ENCODE data around the gene CHST8. TPM values are rescaled to one million over a fixed set of nuclear protein-coding genes. Genes with fewer than 3 reads are reported as not detected.

Gene CHST8
- total RNA-seq, 1 donor from 2014 or later, result not detected

DNA sequence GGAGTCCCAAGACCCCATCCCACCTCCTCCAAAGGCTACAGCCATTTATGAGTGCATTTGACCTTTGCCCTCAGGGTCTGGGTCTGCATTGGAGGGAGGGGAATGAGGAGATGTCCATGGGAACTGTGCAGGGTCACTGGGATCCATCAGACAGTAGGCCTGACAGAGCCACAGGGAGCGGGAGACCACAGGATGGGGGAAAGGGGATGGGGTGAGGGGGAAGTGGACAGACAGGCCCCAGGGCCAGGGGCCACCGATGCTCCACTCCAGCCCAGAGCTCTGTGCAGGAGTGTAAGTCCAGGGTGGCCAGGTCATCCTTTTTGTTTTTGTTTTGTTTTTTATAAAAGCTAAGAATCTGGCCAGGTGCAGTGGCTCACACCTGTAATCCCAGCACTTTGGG is 82.5 kb downstream of the CHST8 start:
- peaks cover 6 to 9% (median 6%) of the 10 kb centered on the region in 3 donors for H3K27me3 ChIP-seq (ENCODE audit: control insufficient read depth in 3 of 3, insufficient read depth in 3 of 3, low read length in 3 of 3)

GRCh38 chr19:33705090-33705847 is 83.5 kb downstream of the CHST8 start:
- Histone ChIP-seq H3K36me3 (ENCODE audit: control insufficient read depth in 3 of 3, insufficient read depth in 3 of 3, low read length in 3 of 3) (no peaks in the 10 kb centered on the region), H3K9me3 (ENCODE audit: control insufficient read depth in 3 of 3, low read length in 3 of 3) (no peaks in the 10 kb centered on the region), H3K27ac (ENCODE audit: low read depth, low read length) (no peak overlapping the region), H3K4me3 (ENCODE audit: low read length in 3 of 3) (no peak overlapping the region), H3K27me3 (ENCODE audit: control insufficient read depth in 3 of 3, insufficient read depth in 3 of 3, low read length in 3 of 3) (peaks cover 4 to 6% (median 6%) of the 10 kb centered on the region in 3 donors), H3K9ac (ENCODE audit: low read depth in 1 of 3, low read length in 3 of 3) (no peak overlapping the region), H3K4me1 (ENCODE audit: control insufficient read depth in 3 of 3, insufficient read depth in 3 of 3, low read length in 3 of 3) (no peaks in the 10 kb centered on the region)

More for the DNA sequence above, 82.5 kb downstream of the CHST8 start:
- Histone ChIP-seq H3K4me3 (ENCODE audit: low read length in 3 of 3) (no peak overlapping the region), H3K27ac (ENCODE audit: low read depth, low read length) (no peak overlapping the region), H3K36me3 (ENCODE audit: control insufficient read depth in 3 of 3, insufficient read depth in 3 of 3, low read length in 3 of 3) (no peaks in the 10 kb centered on the region), H3K9me3 (ENCODE audit: control insufficient read depth in 3 of 3, low read length in 3 of 3) (no peaks in the 10 kb centered on the region), H3K4me1 (ENCODE audit: control insufficient read depth in 3 of 3, insufficient read depth in 3 of 3, low read length in 3 of 3) (no peaks in the 10 kb centered on the region), H3K9ac (ENCODE audit: low read depth in 1 of 3, low read length in 3 of 3) (no peak overlapping the region)

DNA sequence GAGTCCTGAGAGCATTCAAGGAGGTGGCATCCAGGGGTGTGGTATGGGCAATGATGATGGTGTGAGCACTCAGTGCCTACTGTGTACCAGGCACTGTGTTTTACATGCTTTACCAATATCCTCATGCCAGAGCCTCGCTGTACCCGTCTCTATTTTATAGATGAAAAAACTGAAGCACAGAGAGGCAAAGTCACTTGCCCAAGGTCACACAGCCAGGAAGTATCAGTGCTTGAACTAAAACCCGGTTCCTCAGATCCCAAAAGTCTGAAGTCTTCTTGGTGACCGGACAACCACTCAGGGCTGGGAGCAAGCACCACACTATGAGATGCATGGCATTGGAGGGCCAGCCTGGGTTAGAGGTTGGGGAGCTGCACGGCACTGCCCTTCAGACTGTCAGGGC is 84.1 kb downstream of the CHST8 start:
- Histone ChIP-seq H3K36me3 (ENCODE audit: control insufficient read depth in 3 of 3, insufficient read depth in 3 of 3, low read length in 3 of 3) (no peaks in the 10 kb centered on the region), H3K9me3 (ENCODE audit: control insufficient read depth in 3 of 3, low read length in 3 of 3) (no peaks in the 10 kb centered on the region), H3K27ac (ENCODE audit: low read depth, low read length) (no peak overlapping the region), H3K4me1 (ENCODE audit: control insufficient read depth in 3 of 3, insufficient read depth in 3 of 3, low read length in 3 of 3) (no peaks in the 10 kb centered on the region), H3K9ac (ENCODE audit: low read depth in 1 of 3, low read length in 3 of 3) (no peak overlapping the region), H3K4me3 (ENCODE audit: low read length in 3 of 3) (no peak overlapping the region), H3K27me3 (ENCODE audit: control insufficient read depth in 3 of 3, insufficient read depth in 3 of 3, low read length in 3 of 3) (peaks cover 3 to 6% (median 6%) of the 10 kb centered on the region in 3 donors)

DNA sequence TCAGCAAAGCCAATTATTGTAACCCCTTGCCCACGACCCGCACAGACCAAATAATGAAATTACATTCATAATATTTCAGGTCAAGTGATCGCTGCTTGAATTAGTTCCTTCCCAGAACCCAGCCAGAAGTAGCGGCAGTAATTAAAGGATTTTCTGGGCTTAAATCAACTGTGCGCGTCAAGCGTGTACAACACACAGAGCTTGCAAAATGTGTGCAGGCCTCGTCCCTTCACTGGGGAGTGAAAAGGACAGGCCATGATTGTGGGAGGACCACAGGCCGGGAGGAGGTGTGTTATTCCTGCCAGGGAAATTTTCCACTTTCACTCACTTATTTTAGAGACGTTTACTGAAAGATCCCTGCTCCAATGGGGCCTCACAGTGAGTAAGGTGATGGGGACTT is 84.9 kb downstream of the CHST8 start:
- Histone ChIP-seq H3K4me1 (ENCODE audit: control insufficient read depth in 3 of 3, insufficient read depth in 3 of 3, low read length in 3 of 3) (no peaks in the 10 kb centered on the region), H3K9ac (ENCODE audit: low read depth in 1 of 3, low read length in 3 of 3) (no peak overlapping the region), H3K9me3 (ENCODE audit: control insufficient read depth in 3 of 3, low read length in 3 of 3) (no peaks in the 10 kb centered on the region), H3K27ac (ENCODE audit: low read depth, low read length) (no peak overlapping the region), H3K27me3 (ENCODE audit: control insufficient read depth in 3 of 3, insufficient read depth in 3 of 3, low read length in 3 of 3) (peaks cover 3 to 6% (median 6%) of the 10 kb centered on the region in 3 donors), H3K4me3 (ENCODE audit: low read length in 3 of 3) (no peak overlapping the region), H3K36me3 (ENCODE audit: control insufficient read depth in 3 of 3, insufficient read depth in 3 of 3, low read length in 3 of 3) (no peaks in the 10 kb centered on the region)

DNA sequence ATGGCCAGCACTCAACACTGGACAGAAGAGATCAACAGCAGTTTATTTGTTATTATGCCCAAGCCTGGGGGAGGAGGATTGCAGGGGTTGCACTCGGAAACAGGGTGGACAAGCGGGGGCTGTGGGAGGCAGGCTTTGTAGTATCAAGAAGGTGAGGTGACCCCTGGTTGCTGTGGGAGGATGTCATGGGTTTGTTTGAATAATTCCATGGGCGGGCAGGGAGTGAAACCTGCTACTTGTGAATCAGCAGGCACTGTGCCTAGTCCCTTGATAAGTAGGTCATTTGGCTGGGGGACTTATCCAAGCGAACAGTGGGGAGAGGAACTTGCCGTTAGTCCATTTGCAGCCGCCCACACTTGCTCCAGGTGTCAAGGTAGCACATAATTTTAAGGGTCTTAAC is 90.5 kb downstream of the CHST8 start:
- Histone ChIP-seq H3K9me3 (ENCODE audit: control insufficient read depth in 3 of 3, low read length in 3 of 3) (peaks cover 0 to 4% (median 3%) of the 10 kb centered on the region in 3 donors), H3K4me3 (ENCODE audit: low read length in 3 of 3) (no peak overlapping the region), H3K27me3 (ENCODE audit: control insufficient read depth in 3 of 3, insufficient read depth in 3 of 3, low read length in 3 of 3) (no peaks in the 10 kb centered on the region), H3K9ac (ENCODE audit: low read depth in 1 of 3, low read length in 3 of 3) (no peak overlapping the region), H3K4me1 (ENCODE audit: control insufficient read depth in 3 of 3, insufficient read depth in 3 of 3, low read length in 3 of 3) (no peaks in the 10 kb centered on the region), H3K27ac (ENCODE audit: low read depth, low read length) (no peak overlapping the region), H3K36me3 (ENCODE audit: control insufficient read depth in 3 of 3, insufficient read depth in 3 of 3, low read length in 3 of 3) (no peaks in the 10 kb centered on the region)

GRCh38 chr19:33713194-33713593 is 91.4 kb downstream of the CHST8 start:
- Histone ChIP-seq H3K4me3 (ENCODE audit: low read length in 3 of 3) (no peak overlapping the region), H3K9ac (ENCODE audit: low read depth in 1 of 3, low read length in 3 of 3) (no peak overlapping the region), H3K36me3 (ENCODE audit: control insufficient read depth in 3 of 3, insufficient read depth in 3 of 3, low read length in 3 of 3) (no peaks in the 10 kb centered on the region), H3K27me3 (ENCODE audit: control insufficient read depth in 3 of 3, insufficient read depth in 3 of 3, low read length in 3 of 3) (peaks cover 0 to under 1% (median 0%) of the 10 kb centered on the region in 3 donors), H3K9me3 (ENCODE audit: control insufficient read depth in 3 of 3, low read length in 3 of 3) (peaks cover 0 to 4% (median 3%) of the 10 kb centered on the region in 3 donors), H3K27ac (ENCODE audit: low read depth, low read length) (no peak overlapping the region), H3K4me1 (ENCODE audit: control insufficient read depth in 3 of 3, insufficient read depth in 3 of 3, low read length in 3 of 3) (no peaks in the 10 kb centered on the region)

DNA sequence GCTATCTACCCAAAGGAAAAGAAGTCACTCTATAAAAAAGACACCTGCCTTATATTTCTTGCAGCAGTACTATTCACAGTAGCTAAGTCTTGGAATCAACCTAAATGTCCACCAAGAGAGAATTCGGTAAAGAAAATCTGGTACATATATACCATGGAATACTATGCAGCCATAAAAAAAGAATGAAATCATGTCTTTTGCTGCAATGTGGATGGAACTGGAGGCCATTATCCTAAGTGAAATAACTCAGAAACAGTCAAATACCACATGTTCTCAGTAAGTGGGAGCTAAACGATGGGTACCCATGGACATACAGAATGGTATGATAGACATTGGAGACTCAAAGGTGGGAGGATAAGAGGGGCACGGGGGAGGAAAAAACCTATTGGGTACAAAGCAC is 92.4 kb downstream of the CHST8 start:
- Histone ChIP-seq H3K36me3 (ENCODE audit: control insufficient read depth in 3 of 3, insufficient read depth in 3 of 3, low read length in 3 of 3) (no peaks in the 10 kb centered on the region), H3K4me3 (ENCODE audit: low read length in 3 of 3) (no peak overlapping the region)

DNA sequence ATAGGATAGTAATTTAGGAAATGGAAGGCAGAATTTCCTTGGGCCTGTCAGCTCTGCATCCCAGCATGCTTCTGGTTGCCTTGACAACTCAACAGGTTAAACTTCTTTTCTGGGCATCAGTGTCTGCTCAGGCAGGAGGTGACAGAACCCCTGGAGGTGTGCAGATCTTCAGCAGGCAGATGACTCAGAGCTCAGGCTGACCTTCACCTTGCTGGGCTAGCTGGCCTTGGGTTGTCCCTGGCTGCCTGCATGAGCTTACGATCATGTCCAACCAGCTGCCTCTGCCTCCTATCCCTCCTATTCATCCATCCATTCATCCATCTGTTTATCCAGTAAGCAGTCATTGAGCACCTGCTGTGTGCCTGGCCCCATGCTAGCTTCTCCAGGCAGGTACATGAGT is 93.7 kb downstream of the CHST8 start:
- Histone ChIP-seq H3K4me1 (ENCODE audit: control insufficient read depth in 3 of 3, insufficient read depth in 3 of 3, low read length in 3 of 3) (no peaks in the 10 kb centered on the region), H3K9me3 (ENCODE audit: control insufficient read depth in 3 of 3, low read length in 3 of 3) (peaks cover 0 to 4% (median 3%) of the 10 kb centered on the region in 3 donors), H3K36me3 (ENCODE audit: control insufficient read depth in 3 of 3, insufficient read depth in 3 of 3, low read length in 3 of 3) (no peaks in the 10 kb centered on the region), H3K9ac (ENCODE audit: low read depth in 1 of 3, low read length in 3 of 3) (no peak overlapping the region), H3K27me3 (ENCODE audit: control insufficient read depth in 3 of 3, insufficient read depth in 3 of 3, low read length in 3 of 3) (peaks cover 3 to 11% (median 3%) of the 10 kb centered on the region in 3 donors), H3K27ac (ENCODE audit: low read depth, low read length) (no peak overlapping the region), H3K4me3 (ENCODE audit: low read length in 3 of 3) (no peak overlapping the region)

More for the DNA sequence above, 92.4 kb downstream of the CHST8 start:
- Histone ChIP-seq H3K9me3 (ENCODE audit: control insufficient read depth in 3 of 3, low read length in 3 of 3) (peaks cover 0 to 4% (median 3%) of the 10 kb centered on the region in 3 donors), H3K9ac (ENCODE audit: low read depth in 1 of 3, low read length in 3 of 3) (no peak overlapping the region), H3K27me3 (ENCODE audit: control insufficient read depth in 3 of 3, insufficient read depth in 3 of 3, low read length in 3 of 3) (peaks cover 0 to 4% (median 3%) of the 10 kb centered on the region in 3 donors), H3K4me1 (ENCODE audit: control insufficient read depth in 3 of 3, insufficient read depth in 3 of 3, low read length in 3 of 3) (no peaks in the 10 kb centered on the region), H3K27ac (ENCODE audit: low read depth, low read length) (no peak overlapping the region)

DNA sequence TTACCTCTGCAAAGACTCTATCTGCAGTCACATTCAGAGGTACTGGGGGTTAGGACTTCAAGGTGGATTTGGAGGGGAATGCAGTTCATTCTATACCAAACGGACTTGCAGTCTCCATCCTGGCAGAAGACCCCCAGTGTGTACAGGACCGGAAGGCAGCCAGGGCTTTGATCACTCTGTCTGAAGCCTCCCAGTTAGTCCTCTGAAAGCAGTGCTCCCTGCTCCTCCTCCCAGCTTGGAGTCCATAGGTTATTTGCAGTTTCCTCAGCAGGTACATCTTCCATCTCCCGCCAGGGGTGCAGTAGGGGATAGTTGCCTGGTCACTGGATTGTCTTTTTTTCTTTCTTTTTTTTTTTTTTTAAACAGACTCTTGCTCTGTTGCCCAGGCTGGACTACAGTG is 96.1 kb downstream of the CHST8 start:
- Histone ChIP-seq H3K27ac (ENCODE audit: low read depth, low read length) (no peak overlapping the region), H3K36me3 (ENCODE audit: control insufficient read depth in 3 of 3, insufficient read depth in 3 of 3, low read length in 3 of 3) (no peaks in the 10 kb centered on the region), H3K9ac (ENCODE audit: low read depth in 1 of 3, low read length in 3 of 3) (no peak overlapping the region), H3K4me3 (ENCODE audit: low read length in 3 of 3) (no peak overlapping the region), H3K9me3 (ENCODE audit: control insufficient read depth in 3 of 3, low read length in 3 of 3) (peaks cover 0 to 4% (median 3%) of the 10 kb centered on the region in 3 donors), H3K27me3 (ENCODE audit: control insufficient read depth in 3 of 3, insufficient read depth in 3 of 3, low read length in 3 of 3) (peaks cover 8 to 18% (median 15%) of the 10 kb centered on the region in 3 donors), H3K4me1 (ENCODE audit: control insufficient read depth in 3 of 3, insufficient read depth in 3 of 3, low read length in 3 of 3) (no peaks in the 10 kb centered on the region)

GRCh38 chr19:33718651-33719254 is 97.0 kb downstream of the CHST8 start:
- H3K9ac ChIP-seq (ENCODE audit: low read depth in 1 of 3, low read length in 3 of 3), result no peak overlapping the region
- H3K9me3 ChIP-seq (ENCODE audit: control insufficient read depth in 3 of 3, low read length in 3 of 3), result peaks cover 0 to 4% (median 3%) of the 10 kb centered on the region in 3 donors
- peaks cover 16 to 21% (median 21%) of the 10 kb centered on the region in 3 donors for H3K27me3 ChIP-seq (ENCODE audit: control insufficient read depth in 3 of 3, insufficient read depth in 3 of 3, low read length in 3 of 3)
- no peaks in the 10 kb centered on the region for H3K36me3 ChIP-seq (ENCODE audit: control insufficient read depth in 3 of 3, insufficient read depth in 3 of 3, low read length in 3 of 3)
- no peaks in the 10 kb centered on the region for H3K4me1 ChIP-seq (ENCODE audit: control insufficient read depth in 3 of 3, insufficient read depth in 3 of 3, low read length in 3 of 3)
- H3K27ac ChIP-seq (ENCODE audit: low read depth, low read length), result no peak overlapping the region
- H3K4me3 ChIP-seq (ENCODE audit: low read length in 3 of 3), result no peak overlapping the region

Data from skeletal muscle tissue (tissue), 4 donors.